Measurements from ENCODE around the gene FAM219A.
"Not testable (repeated sequence)": the region's sequence is repeated elsewhere in the genome, so short reads cannot be mapped to it uniquely, and the experiment has no call there.

FAM219A gene

DNA sequence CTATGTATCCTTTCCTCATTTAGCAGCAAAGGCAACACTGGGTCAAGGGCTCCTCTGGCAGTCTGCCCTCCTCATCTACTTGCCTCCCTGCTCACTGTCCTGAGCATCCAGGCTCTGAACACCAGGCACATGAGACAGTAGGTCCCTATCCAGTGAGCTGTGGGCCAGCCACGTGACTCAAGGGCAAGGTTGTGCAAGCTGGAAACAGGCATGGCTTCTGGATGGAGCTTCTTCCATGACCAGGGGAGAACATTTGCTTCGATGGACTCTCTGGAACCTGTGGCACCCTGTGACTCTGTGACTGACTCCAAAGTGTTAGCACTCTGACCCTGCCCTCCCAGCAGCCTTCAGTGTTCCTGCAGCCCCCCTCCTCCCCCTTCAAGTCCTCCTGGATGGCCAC is 33.2 kb upstream of the FAM219A start:
- no peak for DNase-seq (ENCODE audit: low read depth)
- TF ChIP-seq, protein P1, sequence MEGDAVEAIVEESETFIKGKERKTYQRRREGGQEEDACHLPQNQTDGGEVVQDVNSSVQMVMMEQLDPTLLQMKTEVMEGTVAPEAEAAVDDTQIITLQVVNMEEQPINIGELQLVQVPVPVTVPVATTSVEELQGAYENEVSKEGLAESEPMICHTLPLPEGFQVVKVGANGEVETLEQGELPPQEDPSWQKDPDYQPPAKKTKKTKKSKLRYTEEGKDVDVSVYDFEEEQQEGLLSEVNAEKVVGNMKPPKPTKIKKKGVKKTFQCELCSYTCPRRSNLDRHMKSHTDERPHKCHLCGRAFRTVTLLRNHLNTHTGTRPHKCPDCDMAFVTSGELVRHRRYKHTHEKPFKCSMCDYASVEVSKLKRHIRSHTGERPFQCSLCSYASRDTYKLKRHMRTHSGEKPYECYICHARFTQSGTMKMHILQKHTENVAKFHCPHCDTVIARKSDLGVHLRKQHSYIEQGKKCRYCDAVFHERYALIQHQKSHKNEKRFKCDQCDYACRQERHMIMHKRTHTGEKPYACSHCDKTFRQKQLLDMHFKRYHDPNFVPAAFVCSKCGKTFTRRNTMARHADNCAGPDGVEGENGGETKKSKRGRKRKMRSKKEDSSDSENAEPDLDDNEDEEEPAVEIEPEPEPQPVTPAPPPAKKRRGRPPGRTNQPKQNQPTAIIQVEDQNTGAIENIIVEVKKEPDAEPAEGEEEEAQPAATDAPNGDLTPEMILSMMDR (IDR thresholded peaks at IDR 0.05; ENCODE audit: low read depth, low read length) = no peak
- TF ChIP-seq, protein P2, sequence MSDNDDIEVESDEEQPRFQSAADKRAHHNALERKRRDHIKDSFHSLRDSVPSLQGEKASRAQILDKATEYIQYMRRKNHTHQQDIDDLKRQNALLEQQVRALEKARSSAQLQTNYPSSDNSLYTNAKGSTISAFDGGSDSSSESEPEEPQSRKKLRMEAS (IDR thresholded peaks at IDR 0.05; ENCODE audit: low read depth, low read length) = peak; percentile 38; the same call in 1 of the 2 replicates
- TF ChIP-seq POLR2A (IDR thresholded peaks at IDR 0.05; ENCODE audit: extremely low read depth, insufficient read length) (no peak), MYC (IDR thresholded peaks at IDR 0.05; ENCODE audit: low read depth, low read length) (no peak)
- H3K4me3 ChIP-seq (ENCODE audit: low read depth, low read length) = no peak overlapping the region

DNA sequence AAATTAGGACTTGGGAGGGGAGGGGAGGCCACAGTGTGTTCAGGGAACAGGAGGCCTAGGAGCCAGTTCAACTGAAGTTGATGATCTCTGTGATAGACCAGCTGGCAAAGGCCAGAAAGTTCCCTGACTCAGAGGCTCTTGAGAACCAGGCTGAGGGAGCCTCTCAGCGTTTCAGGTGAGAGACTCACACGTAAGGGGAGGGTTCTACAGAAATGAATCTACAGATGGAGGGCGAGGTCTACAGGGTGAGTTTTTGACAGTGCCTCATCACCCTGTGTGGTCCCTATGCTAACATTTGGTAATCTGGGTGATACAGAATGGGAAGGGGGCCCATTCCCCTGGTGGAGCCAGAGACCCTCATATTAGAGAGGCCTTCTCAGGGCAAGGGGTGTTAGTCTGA is 32.4 kb upstream of the FAM219A start:
- no peak overlapping the region for H3K4me3 ChIP-seq (ENCODE audit: low read depth, low read length)
- TF ChIP-seq, protein P1 (IDR thresholded peaks at IDR 0.05; ENCODE audit: low read depth, low read length) = no peak
- no peak for DNase-seq (ENCODE audit: low read depth)

DNA sequence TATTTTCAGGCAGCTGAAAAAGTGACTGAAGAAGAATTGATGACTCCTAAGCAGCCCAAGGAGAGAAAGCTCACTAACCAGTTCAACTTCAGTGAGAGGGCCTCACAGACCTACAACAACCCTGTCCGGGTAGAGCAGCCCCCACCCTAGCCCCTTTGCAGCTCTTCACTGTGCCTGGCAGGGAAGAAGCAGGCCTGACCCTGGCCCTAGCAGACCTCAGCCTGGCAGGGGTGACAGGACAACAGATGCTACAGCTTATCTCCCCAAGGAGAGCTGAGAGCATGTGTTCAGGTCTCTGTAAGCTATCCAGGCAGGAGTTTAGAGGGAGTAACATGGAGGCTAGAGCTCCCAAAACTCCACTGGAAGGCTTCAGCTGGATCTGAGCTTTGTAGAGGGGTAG is 32.0 kb upstream of the FAM219A start:
- no peak overlapping the region for H3K4me3 ChIP-seq (ENCODE audit: low read depth, low read length)
- no peak for DNase-seq (ENCODE audit: low read depth)
- TF ChIP-seq, protein P2 (IDR thresholded peaks at IDR 0.05; ENCODE audit: low read depth, low read length) = no peak
- TF ChIP-seq MYC (IDR thresholded peaks at IDR 0.05; ENCODE audit: low read depth, low read length) (no peak), POLR2A (IDR thresholded peaks at IDR 0.05; ENCODE audit: extremely low read depth, insufficient read length) (no peak)
- TF ChIP-seq, protein P1 (IDR thresholded peaks at IDR 0.05; ENCODE audit: low read depth, low read length) = no peak

DNA sequence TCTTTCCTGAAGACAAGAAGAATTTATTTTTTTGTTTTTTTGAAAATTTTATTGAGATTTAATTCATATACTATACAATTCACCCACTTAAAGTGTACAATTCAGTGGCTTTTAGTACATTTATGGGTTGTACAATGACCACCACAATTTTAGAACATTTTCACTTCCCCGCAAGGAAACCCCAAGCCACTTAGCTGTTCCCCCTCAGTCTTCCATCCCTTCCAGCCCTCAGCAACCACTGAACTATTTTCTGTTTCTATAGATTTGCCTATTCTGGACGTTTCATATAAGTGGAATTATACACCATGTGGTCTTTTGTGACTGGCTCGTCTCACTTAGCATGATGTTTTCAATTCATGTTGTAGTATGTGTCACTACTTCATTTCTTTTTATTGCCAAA is 28.2 kb upstream of the FAM219A start:
- no peak for DNase-seq (ENCODE audit: low read depth)
- TF ChIP-seq POLR2A (IDR thresholded peaks at IDR 0.05; ENCODE audit: extremely low read depth, insufficient read length) (no peak), MYC (IDR thresholded peaks at IDR 0.05; ENCODE audit: low read depth, low read length) (no peak)
- TF ChIP-seq, protein P1 (IDR thresholded peaks at IDR 0.05; ENCODE audit: low read depth, low read length) = no peak
- TF ChIP-seq, protein P2 (IDR thresholded peaks at IDR 0.05; ENCODE audit: low read depth, low read length) = no peak
- no peak overlapping the region for H3K4me3 ChIP-seq (ENCODE audit: low read depth, low read length)

DNA sequence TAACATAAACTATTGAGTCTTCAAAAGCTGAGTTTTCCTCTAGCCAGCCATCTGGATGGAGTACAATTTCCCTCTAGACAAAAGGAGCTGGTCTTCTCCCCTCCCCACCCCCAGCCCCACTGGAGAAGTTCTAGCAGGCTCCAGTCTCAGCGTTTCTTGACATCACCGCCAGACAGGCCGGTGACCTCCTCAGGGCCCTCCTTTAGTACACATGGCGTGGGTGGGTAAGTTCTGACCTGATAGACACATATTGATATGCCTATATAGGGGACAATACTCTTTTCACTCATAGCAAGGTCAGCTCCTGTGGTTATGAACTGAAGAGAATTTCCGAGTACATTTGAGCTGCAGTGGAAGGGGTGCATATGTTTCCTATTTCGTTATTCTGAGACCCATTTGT is 27.5 kb upstream of the FAM219A start:
- no peak for DNase-seq (ENCODE audit: low read depth)
- H3K4me3 ChIP-seq (ENCODE audit: low read depth, low read length) = no peak overlapping the region
- TF ChIP-seq MYC (IDR thresholded peaks at IDR 0.05; ENCODE audit: low read depth, low read length) = no peak
- no peak for TF ChIP-seq POLR2A (IDR thresholded peaks at IDR 0.05; ENCODE audit: extremely low read depth, insufficient read length)
- TF ChIP-seq, protein P1 (IDR thresholded peaks at IDR 0.05; ENCODE audit: low read depth, low read length) = no peak
- TF ChIP-seq, protein P2 (IDR thresholded peaks at IDR 0.05; ENCODE audit: low read depth, low read length) = no peak

DNA sequence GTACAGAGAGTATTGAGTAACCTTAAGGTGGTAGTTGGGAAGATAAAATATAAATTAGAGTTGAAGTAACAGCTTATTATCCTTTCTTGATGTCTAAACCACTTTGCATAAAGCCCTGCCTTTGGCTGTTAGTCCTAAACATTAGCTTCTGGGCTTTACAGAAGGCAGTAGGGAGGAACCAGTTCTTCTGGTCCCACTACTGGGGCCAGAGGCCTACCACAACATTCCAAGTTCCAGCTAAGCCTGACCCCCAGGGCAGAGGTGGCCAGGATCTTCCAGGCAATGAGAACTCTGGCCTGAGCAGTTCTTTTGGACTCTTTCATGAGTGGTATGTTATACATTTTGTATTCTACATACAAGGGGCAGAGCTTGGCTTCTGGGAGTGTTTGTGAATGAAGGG is 26.3 kb upstream of the FAM219A start:
- no peak for DNase-seq (ENCODE audit: low read depth)
- no peak overlapping the region for H3K4me3 ChIP-seq (ENCODE audit: low read depth, low read length)
- TF ChIP-seq POLR2A (IDR thresholded peaks at IDR 0.05; ENCODE audit: extremely low read depth, insufficient read length) (no peak), MYC (IDR thresholded peaks at IDR 0.05; ENCODE audit: low read depth, low read length) (no peak)
- TF ChIP-seq, protein P1 (IDR thresholded peaks at IDR 0.05; ENCODE audit: low read depth, low read length) = no peak
- TF ChIP-seq, protein P2 (IDR thresholded peaks at IDR 0.05; ENCODE audit: low read depth, low read length) = no peak

DNA sequence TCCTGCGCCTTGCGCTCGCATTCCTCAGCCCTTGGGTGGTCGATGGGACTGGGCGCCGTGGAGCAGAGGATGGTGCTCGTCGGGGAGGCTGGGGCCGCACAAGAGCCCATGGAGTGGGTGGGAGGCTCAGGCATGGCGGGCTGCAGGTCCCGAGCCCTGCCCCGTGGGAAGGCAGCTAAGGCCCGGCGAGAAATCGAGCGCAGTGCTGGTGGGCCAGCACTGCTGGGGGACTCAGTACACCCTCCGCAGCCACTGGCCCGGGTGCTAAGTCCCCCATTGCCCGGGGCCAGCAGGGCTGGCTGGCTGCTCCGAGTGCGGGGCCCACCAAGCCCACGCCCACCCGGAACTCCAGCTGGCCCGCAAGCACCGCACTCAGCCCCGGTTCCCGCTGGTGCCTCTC is 24.4 kb upstream of the FAM219A start:
- not testable (repeated sequence) for H3K4me3 ChIP-seq (ENCODE audit: low read depth, low read length); DNase-seq (ENCODE audit: low read depth)

DNA sequence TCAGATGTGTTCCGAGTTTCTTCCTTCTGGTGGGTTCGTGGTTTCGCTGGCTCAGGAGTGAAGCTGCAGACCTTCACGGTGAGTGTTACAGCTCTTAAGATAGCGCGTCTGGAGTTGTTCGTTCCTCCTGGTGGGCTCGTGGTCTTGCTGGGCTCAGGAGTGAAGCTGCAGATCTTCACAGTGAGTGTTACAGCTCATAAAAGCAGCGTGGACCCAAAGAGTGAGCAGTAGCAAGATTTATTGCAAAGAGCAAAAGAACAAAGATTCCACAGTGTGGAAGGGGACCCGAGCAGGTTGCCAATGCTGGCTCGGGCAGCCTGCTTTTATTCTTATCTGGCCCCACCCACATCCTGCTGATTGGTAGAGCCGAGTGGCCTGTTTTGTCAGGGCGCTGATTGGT is 23.2 kb upstream of the FAM219A start:
- H3K4me3 ChIP-seq (ENCODE audit: low read depth, low read length); DNase-seq (ENCODE audit: low read depth): not testable (repeated sequence)
